ENCODE measurements around the gene SCAF4.
A peak's percentile ranks its signal among the peaks of the same experiment; 100 is the strongest.
"Not testable (repeated sequence)": the region's sequence is repeated elsewhere in the genome, so short reads cannot be mapped to it uniquely, and the experiment has no call there.

The SCAF4 gene

GRCh38 chr21:31631881-31632280 lies 100.0 kb downstream of the SCAF4 start:
- DNase-seq = not testable (repeated sequence)

DNA sequence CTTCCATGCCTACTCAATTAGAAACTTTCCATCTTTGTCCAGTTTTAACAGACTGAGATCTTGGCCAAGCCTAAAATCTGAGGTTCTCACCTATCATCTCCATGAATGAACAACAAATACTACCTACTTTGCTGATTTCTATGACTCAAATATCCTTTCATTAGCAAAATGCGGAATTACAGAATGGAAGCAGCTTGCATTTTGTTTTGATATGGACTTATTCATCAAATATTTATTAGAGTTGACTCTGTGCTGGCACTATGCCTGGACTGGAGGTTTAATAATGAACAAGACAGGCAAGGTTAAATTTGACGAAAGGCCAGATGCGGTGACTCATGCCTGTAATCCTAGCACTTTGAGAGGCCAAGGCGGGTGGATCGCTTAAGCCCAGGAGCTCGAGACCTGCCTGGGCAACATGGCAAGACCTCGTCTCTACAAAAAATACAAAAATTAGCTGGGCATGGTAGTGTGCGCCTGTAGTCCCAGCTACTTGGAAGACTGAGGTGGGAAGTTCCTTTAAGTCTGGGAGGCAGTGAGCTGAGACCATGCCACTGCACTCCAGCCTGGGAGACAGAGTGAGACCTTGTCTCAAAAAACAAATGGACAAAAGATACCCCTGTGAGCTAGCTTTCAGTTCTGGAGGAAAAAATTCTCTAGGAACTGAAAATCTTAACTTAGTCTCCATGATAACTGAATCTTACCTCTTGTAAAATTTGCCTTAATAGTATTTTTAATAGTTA lies 101.8 kb downstream of the SCAF4 start:
- DNase-seq = peak in 1 of 2 experiments; percentile 44

DNA sequence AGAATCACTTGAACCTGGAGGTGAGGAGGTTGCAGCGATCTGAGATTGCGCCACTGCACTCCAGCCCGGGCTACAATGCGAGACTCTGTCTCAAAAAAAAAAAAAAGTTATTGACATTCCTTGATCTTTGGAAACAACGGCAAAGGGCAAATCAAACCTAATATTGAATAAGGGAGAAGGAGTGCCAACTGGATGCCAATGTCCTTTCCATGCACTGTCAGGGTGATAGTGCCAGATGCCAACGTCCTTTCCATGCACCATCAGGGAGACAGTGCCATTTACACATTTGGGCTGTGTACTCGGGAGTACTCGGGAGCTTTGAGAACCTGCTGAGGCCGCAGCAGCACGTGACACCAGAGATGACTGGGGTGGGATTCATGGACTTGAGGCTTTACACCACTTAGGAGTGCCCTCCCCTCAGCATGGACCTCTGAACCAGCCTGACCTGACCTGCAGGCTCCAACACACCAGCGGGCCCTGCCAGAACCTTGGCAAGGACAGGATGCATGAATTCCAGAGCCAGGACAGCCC lies 106.9 kb downstream of the SCAF4 start:
- DNase-seq = no peak

DNA sequence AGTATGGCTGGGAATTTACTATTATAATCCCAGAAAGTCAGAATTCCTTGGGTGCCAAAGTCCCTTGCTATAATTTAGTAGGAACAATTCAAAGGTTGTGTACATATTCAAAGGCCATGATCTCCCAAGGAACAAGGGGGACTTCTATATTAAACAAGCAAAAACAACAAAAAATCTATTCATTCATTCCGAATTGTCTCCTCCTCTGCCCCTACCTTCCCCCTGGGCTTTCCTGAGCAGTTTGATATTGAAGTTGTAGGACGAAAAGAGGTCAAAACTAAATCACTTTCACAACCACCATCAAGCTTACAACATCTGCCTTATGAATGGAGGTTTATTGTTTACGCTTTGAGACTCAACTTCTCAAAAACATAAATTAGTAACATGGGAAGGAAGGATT lies 107.7 kb downstream of the SCAF4 start:
- no peak for DNase-seq

DNA sequence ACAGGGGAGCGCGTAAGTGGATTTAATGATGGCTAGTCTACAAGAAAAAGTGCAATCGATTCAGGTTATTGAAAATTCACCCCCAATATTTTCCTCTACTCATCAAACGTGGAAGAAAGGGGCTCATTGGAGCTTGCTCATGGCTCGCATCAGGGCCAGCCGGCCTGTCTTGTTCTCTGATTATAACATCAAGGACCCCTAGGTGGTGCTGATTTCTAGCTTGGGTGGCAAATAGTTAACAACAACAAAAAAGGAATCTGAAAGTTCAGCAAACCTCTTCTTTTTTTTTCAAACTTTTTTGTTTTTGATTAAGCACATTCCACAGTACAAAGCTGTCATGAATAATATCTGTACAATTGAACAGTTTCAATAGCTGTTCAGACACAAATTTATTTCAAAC lies 108.3 kb downstream of the SCAF4 start:
- DNase-seq = peak in 1 of 2 experiments; percentile 18

- no peak for DNase-seq
Observed at GRCh38 chr21:31622397-31622796, 109.5 kb downstream of the SCAF4 start.

Measured in NCI-H524 (cell line).